DOHH2 (cell line): ENCODE data around the gene NAV2.

Experiments used
- H3F3A ChIP-seq: fragments of 200-600 bp; sonication (generic), shearing (Covaris generic); 2 replicates; pipeline ENCODE4 v1.6.0; 2016; ENCODE audit warnings: antibody characterized with exemption, mild to moderate bottlenecking; ENCODE audit not compliant: control insufficient read depth, insufficient read depth
- H3K27ac ChIP-seq: fragments of 200-600 bp; sonication (generic); 2 replicates; pipeline ENCODE4 v1.5.1; 2014; ENCODE audit warnings: low read depth, mild to moderate bottlenecking, low read length, moderate library complexity
- H3K27me3 ChIP-seq: fragments of 200-600 bp; sonication (generic); 2 replicates; pipeline ENCODE4 v1.6.1; 2014; ENCODE audit warnings: mild to moderate bottlenecking, low read length, mixed read lengths; ENCODE audit not compliant: control insufficient read depth
- H3K36me3 ChIP-seq: fragments of 200-600 bp; sonication (generic); 2 replicates; pipeline ENCODE4 v1.6.1; 2014; ENCODE audit warnings: mild to moderate bottlenecking, low read length, moderate library complexity, mixed read lengths; ENCODE audit not compliant: control insufficient read depth
- H3K4me1 ChIP-seq: fragments of 200-600 bp; sonication (generic); 2 replicates; pipeline ENCODE4 v1.6.1; 2014; ENCODE audit warnings: mild to moderate bottlenecking, low read length, mixed read lengths; ENCODE audit not compliant: control insufficient read depth
- H3K4me2 ChIP-seq: fragments of 200-600 bp; sonication (generic); 2 replicates; pipeline ENCODE4 v1.6.0; 2014; ENCODE audit warnings: mild to moderate bottlenecking, low read length, moderate library complexity
- H3K4me3 ChIP-seq: fragments of 200-600 bp; sonication (generic); 2 replicates; pipeline ENCODE4 v1.5.1; 2014; ENCODE audit warnings: mild to moderate bottlenecking, low read length, mixed read lengths
- H3K79me2 ChIP-seq: fragments of 200-600 bp; sonication (generic); 2 replicates; pipeline ENCODE4 v1.6.1; 2014; ENCODE audit warnings: mild to moderate bottlenecking, low read length, mixed read lengths; ENCODE audit not compliant: control insufficient read depth
- H3K9me2 ChIP-seq: fragments of 200-600 bp; sonication (generic); replicated peaks from 2 replicates; pipeline ENCODE4 v1.6.1; 2014; ENCODE audit warnings: mild to moderate bottlenecking, low read length, mixed read lengths; ENCODE audit not compliant: control insufficient read depth
- H3K9me3 ChIP-seq: fragments of 200-600 bp; sonication (generic); 2 replicates; pipeline ENCODE4 v1.6.1; 2014; ENCODE audit warnings: antibody characterized with exemption, low read length, mixed read lengths; ENCODE audit not compliant: control insufficient read depth, insufficient read depth
- H4K20me1 ChIP-seq: fragments of 200-600 bp; sonication (generic); 2 replicates; pipeline ENCODE4 v1.6.0; 2014; ENCODE audit warnings: low read depth, mild to moderate bottlenecking, antibody characterized with exemption, low read length, moderate library complexity; ENCODE audit not compliant: control insufficient read depth, insufficient read depth
- CTCF ChIP-seq: fragments of 200-600 bp; sonication (generic); IDR thresholded peaks from one replicate; pipeline ENCODE4 v1.5.1; 2014; ENCODE audit warnings: antibody characterized with exemption, mild to moderate bottlenecking, low read depth, low read length; ENCODE audit not compliant: poor library complexity, severe bottlenecking
- EZH2phosphoT487 ChIP-seq: fragments of 200-600 bp; sonication (generic); IDR thresholded peaks from 2 replicates; pipeline ENCODE4 v1.6.1; 2017; ENCODE audit warnings: borderline replicate concordance, mild to moderate bottlenecking, antibody characterized with exemption, low read length, moderate library complexity, mixed read lengths

NAV2 gene

GRCh38 chr11:19887842-19888241 lies 175.2 kb downstream of the NAV2 start:
- Histone ChIP-seq H3K27ac (no peak overlapping the region), H3K4me1 (no peaks in the 10 kb centered on the region), H3K79me2 (no peaks in the 10 kb centered on the region), H3K4me2 (no peak overlapping the region), H3K36me3 (no peaks in the 10 kb centered on the region), H3K27me3 (no peaks in the 10 kb centered on the region), H3F3A (no peaks in the 10 kb centered on the region), H4K20me1 (no peaks in the 10 kb centered on the region), H3K4me3 (no peak overlapping the region), H3K9me3 (no peaks in the 10 kb centered on the region), H3K9me2 (no peaks in the 10 kb centered on the region)
- TF ChIP-seq CTCF: no peak
- no peak for TF ChIP-seq EZH2phosphoT487

- Histone ChIP-seq H3K79me2 (no peaks in the 10 kb centered on the region), H3K9me2 (no peaks in the 10 kb centered on the region), H3K27ac (no peak overlapping the region), H3K27me3 (no peaks in the 10 kb centered on the region), H3K4me1 (no peaks in the 10 kb centered on the region), H4K20me1 (no peaks in the 10 kb centered on the region), H3K36me3 (no peaks in the 10 kb centered on the region), H3F3A (no peaks in the 10 kb centered on the region), H3K4me3 (no peak overlapping the region), H3K4me2 (no peak overlapping the region), H3K9me3 (no peaks in the 10 kb centered on the region)
- TF ChIP-seq CTCF (no peak), EZH2phosphoT487 (no peak)
These were observed 176.9 kb downstream of the NAV2 start for GRCh38 chr11:19889531-19889930.

GRCh38 chr11:19890308-19890707 lies 177.7 kb downstream of the NAV2 start:
- Histone ChIP-seq H3K27me3 (no peaks in the 10 kb centered on the region), H3K4me2 (no peak overlapping the region), H3F3A (no peaks in the 10 kb centered on the region), H3K4me3 (no peak overlapping the region), H3K9me2 (no peaks in the 10 kb centered on the region), H3K4me1 (no peaks in the 10 kb centered on the region), H3K27ac (no peak overlapping the region), H4K20me1 (no peaks in the 10 kb centered on the region), H3K9me3 (no peaks in the 10 kb centered on the region), H3K79me2 (no peaks in the 10 kb centered on the region), H3K36me3 (no peaks in the 10 kb centered on the region)
- TF ChIP-seq EZH2phosphoT487 (no peak), CTCF (no peak)

GRCh38 chr11:19891022-19891421 lies 178.4 kb downstream of the NAV2 start:
- H3K27me3 ChIP-seq: no peaks in the 10 kb centered on the region
- no peak for TF ChIP-seq EZH2phosphoT487
- TF ChIP-seq CTCF: no peak
- H4K20me1 ChIP-seq: no peaks in the 10 kb centered on the region
- no peak overlapping the region for H3K4me2 ChIP-seq
- no peaks in the 10 kb centered on the region for H3K9me3 ChIP-seq
- no peaks in the 10 kb centered on the region for H3K36me3 ChIP-seq
- no peak overlapping the region for H3K4me3 ChIP-seq
- no peaks in the 10 kb centered on the region for H3K9me2 ChIP-seq
- H3K79me2 ChIP-seq: no peaks in the 10 kb centered on the region
- no peaks in the 10 kb centered on the region for H3F3A ChIP-seq
- H3K4me1 ChIP-seq: no peaks in the 10 kb centered on the region
- H3K27ac ChIP-seq: no peak overlapping the region
